ENCODE measurements around the gene DGAT2. TPM values are rescaled to one million over a fixed set of nuclear protein-coding genes. Genes with fewer than 3 reads are reported as not detected.

DGAT2 gene
- total RNA-seq, 2 donors from 2014 or later: 6.0 to 14.2 TPM

GRCh38 chr11:75850787-75851186 is 82.2 kb downstream of the DGAT2 start:
- H3K4me1 ChIP-seq (ENCODE audit: control insufficient read depth, insufficient read depth, low read length): no peaks in the 10 kb centered on the region
- Mint-ChIP-seq H3K36me3 (ENCODE audit: low read depth) (peaks cover 14% of the 10 kb centered on the region), H3K4me1 (peaks cover 4% of the 10 kb centered on the region), H3K27me3 (ENCODE audit: insufficient read depth) (no peaks in the 10 kb centered on the region), H3K9me3 (no peaks in the 10 kb centered on the region), H3K4me3 (no peak overlapping the region), H3K27ac (no peak overlapping the region)
- peaks cover 7% of the 10 kb centered on the region for H3K36me3 ChIP-seq (ENCODE audit: control insufficient read depth, insufficient read depth, low read length)
- TF ChIP-seq CTCF (conservative IDR thresholded peaks at IDR 0.05): no peak
- DNase-seq: no peak
- H3K27me3 ChIP-seq (ENCODE audit: control insufficient read depth, insufficient read depth, low read length, poor library complexity, severe bottlenecking): no peaks in the 10 kb centered on the region
- no peaks in the 10 kb centered on the region for H3K9me3 ChIP-seq (ENCODE audit: control insufficient read depth, low read length)
- no peak overlapping the region for H3K4me3 ChIP-seq (ENCODE audit: low read length)
- no peak overlapping the region for H3K27ac ChIP-seq (ENCODE audit: low read depth, low read length)
- H3K9ac ChIP-seq (ENCODE audit: extremely low read depth, low read length, poor library complexity, severe bottlenecking): no peak overlapping the region
- WGBS, 2 experiments (ENCODE audit: insufficient coverage in 1 of 2, insufficient read length in 1 of 2): 89 to 100% methylated on average over 1 to 3 of the region's 3 CpGs

Other genes starting within 250 kb of the DGAT2 start
- gene GDPD5, start 242.8 kb upstream of the DGAT2 start, total RNA-seq: 1 to 10 TPM; 3.0 to 8.6 TPM
- gene SERPINH1, start 206.5 kb upstream of the DGAT2 start, total RNA-seq: 100 to 1,000 TPM; 414 to 454 TPM
- 1 to 10 TPM; 1.9 to 4.2 TPM for gene MAP6, start 99.7 kb upstream of the DGAT2 start, total RNA-seq
- not detected for gene MOGAT2, start 50.9 kb upstream of the DGAT2 start, total RNA-seq
- gene UVRAG, start 46.4 kb downstream of the DGAT2 start, total RNA-seq: 10 to 100 TPM; 19.7 to 34.9 TPM

All from endodermal cell (in vitro differentiated cells).